ENCODE data around the gene NVL.

NVL gene

DNA sequence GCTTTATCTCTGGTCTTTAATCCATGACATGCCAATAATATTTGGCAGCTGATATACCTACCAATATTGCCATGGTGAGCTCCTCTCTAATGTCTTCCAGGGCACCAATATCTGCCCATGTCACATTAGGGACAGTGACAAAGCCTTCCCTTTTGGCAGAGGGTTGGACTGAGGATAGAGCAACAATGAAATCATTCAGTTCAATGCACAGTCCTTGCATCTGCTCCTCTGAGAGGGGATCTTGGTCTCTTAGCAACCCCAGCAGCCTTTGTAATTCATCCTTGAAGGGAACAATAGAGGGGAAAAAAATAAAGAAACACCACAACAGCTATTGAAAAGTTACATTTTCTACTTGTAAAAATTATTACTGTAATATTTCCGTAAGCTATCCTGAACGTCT, 42.3 kb downstream of the NVL start:
- DNase-seq (ENCODE audit: low read depth), result no peak

- DNase-seq (ENCODE audit: low read depth), result no peak
Observed at GRCh38 chr1:224282140-224282539, 47.8 kb downstream of the NVL start.

DNA sequence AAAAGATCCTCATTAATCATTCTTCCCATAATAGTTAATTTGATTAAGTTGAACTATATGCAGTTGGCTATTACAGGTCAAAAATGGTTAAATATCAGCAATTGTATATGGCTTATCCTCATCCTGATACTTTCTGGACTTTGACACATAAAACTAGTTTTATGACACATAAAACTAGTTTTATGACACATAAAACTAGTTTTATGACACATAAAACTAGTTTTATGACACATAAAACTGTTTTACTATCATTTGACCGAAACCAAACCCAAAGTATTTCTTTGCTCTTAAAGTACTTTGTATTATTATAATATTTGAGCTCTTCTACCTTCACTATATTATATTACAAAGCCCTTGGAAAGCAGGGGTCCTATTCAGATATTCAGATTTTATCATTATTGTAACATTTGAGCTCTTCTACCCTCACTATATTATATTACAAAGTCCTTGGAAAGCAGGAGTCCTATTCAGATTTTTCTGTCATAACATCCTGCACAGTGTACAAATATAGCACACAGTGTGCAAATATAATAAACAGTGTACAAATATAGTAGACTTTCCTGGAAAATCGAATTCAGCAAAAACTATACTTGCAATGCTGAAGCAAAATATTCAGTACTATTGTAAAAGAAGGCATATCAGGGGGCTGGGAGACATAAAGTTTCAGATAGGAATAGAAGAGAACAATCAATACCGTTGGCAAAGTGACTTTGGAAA, 53.0 kb downstream of the NVL start:
- no peak for DNase-seq (ENCODE audit: low read depth)

- no peak for DNase-seq (ENCODE audit: low read depth)
Observed at GRCh38 chr1:224274970-224275626, 54.9 kb downstream of the NVL start.

GRCh38 chr1:224273641-224274040, 56.3 kb downstream of the NVL start:
- DNase-seq (ENCODE audit: low read depth), result no peak

DNA sequence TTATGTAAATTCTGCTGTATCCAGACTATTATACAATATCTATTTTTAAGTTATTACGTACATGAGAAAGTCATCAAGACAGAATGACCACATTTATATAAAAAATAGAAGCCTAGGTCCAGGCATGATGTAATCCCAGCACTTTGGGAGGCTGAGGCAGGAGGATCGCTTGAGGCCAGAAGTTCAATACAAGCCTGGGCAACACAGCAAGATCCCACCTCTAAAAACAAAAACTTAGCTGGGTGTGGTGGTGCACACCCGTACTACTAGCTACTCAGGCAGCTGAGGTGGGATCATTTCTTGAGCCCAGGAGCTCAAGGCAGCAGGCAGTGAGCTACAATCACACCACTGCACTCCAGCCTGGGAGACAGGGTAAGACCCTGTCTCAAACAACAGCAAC, 58.9 kb downstream of the NVL start:
- DNase-seq (ENCODE audit: low read depth), result no peak

GRCh38 chr1:224267925-224268324, 62.0 kb downstream of the NVL start:
- DNase-seq (ENCODE audit: low read depth), result no peak

DNA sequence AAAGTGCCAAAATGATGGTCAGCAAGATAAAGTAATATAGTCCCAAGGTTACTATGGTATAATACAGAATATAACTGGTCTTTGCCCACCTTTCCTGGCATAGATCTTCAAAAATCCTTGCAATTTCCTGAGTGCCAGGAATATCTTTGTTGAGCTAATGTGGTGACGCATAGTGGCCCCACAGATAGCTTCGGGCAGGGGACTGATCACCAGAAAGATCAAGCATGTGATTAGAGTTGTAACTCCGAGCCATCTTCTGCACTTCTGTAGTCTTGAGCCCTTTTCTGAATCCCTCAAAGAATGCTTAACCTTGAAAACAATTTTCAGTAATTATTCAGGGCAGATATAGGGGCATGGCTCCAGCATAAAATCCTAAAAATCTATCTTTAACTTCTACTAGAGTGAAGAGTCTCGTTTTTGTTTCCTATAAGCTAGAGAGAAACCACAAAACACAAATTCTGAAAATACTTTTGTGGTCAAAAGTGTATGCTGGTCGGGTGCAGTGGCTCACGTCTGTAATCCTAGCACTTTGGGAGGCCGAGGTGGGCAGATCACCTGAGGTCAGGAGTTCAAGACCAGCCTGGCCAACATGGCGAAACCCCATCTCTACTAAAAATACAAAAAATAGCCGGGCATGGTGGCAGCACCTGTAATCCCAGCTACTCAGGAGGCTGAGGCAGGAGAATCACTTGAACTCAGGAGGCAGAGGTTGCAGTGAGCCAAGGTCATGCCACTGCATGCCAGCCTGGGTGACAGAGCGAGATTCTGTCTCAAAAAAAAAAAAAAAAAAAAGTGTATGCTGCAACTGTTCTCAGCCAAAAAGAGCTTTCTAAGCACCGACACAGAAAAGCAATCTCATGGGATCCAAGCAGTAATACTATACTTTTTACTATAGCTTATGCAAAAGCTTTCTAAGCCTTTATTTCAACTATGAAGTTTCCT, 62.8 kb downstream of the NVL start:
- DNase-seq (ENCODE audit: low read depth), result no peak

DNA sequence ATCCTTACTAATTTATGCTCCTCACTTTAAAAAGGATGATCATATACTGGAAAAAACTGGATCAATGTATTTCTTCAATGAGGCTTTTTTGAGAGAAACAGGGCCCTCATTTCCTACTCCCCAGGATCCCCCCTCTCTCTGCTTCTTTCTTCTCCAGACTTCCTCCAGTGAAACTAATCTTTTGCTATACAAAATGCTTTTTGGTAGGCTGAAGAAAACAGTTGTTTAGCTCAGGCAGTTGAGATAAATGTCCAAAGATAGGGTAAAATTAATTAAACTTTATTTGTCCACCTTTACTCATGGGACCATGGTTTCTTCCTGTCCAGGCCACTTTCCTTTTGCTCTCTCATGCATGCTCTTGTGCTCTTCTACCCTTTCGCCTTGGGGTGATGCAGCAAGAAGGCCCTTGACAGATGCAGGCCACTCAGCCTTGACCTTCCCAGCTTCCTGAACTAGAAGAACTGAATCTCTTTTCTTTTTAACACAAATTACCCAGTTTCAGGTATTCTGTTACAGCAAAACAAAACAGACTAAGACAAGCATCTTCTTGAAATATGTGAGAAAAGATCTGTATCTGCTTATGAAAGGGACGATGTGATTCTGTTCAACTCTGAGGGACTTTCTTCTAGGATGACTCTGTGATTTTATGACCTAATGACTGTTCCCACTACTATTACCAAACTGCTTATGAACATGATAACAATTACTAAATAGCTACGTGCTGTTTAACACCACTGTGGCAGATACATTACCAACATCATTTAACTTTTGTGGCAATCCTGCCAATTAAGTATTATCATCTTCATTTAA, 63.7 kb downstream of the NVL start:
- no peak for DNase-seq (ENCODE audit: low read depth)

GRCh38 chr1:224264321-224264720, 65.7 kb downstream of the NVL start:
- no peak for DNase-seq (ENCODE audit: low read depth)

DNA sequence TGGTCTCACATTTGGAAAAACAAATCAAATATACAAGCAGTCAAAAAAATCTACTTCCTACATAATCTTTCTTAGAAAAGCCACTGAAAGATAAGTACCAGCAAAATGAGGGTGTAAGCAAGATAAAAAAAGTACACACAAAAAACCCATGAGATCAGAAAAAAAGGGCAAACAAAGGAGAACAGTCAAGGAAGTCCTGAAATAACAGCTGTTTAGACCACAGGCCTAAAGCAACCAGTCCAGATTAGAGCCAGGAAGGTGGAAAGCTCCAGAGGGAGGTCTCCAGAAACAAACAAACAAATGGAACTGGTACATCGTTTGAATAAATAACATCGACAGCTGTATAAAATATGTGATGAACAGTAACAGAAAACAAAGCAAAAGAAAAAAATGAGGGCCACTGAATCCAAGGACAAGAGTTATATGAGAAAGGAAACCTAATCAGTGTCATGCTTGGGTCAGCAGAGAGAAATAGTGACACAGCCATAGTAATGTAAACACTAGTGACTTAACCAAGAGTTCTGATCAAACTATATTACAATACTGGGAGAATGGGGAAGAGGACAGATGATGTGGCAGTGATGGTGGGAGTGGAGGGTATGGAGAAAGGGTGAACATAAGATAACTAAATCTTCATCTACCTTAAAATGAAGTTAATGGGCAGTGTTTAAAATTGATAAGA, 67.5 kb downstream of the NVL start:
- no peak for DNase-seq (ENCODE audit: low read depth)

GRCh38 chr1:224259986-224260385, 70.0 kb downstream of the NVL start:
- DNase-seq (ENCODE audit: low read depth), result no peak

- DNase-seq (ENCODE audit: low read depth), result no peak
Observed at GRCh38 chr1:224258351-224258750, 71.6 kb downstream of the NVL start.

DNA sequence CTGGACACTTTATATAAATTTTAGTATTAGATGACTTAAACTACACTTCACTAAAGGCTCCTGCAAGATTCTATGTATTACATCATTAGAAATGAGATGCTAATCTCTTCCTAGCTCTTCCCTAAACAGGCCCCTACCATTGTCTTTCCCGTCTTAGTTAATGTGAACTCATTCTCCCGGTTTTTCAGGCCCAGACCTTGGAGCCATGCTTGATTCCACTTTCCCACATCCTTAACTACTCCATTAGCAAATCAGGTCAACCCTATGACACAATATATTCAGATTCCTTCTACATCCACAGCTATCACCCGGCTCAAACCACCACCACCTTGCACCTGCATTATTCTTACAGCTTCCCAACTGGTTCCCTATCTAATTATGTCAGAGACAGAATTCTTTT, 73.3 kb downstream of the NVL start:
- no peak for DNase-seq (ENCODE audit: low read depth)

- no peak for DNase-seq (ENCODE audit: low read depth)
Observed at GRCh38 chr1:224253721-224254120, 76.3 kb downstream of the NVL start.

- DNase-seq (ENCODE audit: low read depth), result no peak
Observed at GRCh38 chr1:224252479-224252878, 77.5 kb downstream of the NVL start.

GRCh38 chr1:224251741-224252146, 78.2 kb downstream of the NVL start:
- no peak for DNase-seq (ENCODE audit: low read depth)

- DNase-seq (ENCODE audit: low read depth), result no peak
Observed at GRCh38 chr1:224245188-224245587, 84.8 kb downstream of the NVL start.

DNA sequence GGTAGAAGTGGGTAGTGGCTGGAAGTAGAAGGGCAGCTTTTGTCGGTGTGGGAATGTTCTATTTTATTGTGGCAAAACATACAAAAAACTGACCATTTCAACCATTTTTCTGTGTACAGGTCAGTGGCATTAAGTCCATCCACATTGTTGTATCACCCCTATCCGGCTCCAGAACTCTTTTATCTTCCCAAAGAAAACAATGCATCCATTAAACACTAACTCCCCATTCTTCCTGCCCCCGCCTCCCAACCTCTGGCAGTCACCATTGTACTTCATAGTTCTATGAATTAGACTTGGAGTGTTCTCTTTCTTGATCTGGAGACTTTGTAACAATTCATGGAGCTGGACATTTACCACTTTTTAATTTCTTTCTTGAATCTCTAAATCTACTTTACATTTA, 91.2 kb downstream of the NVL start:
- no peak for DNase-seq (ENCODE audit: low read depth)

DNA sequence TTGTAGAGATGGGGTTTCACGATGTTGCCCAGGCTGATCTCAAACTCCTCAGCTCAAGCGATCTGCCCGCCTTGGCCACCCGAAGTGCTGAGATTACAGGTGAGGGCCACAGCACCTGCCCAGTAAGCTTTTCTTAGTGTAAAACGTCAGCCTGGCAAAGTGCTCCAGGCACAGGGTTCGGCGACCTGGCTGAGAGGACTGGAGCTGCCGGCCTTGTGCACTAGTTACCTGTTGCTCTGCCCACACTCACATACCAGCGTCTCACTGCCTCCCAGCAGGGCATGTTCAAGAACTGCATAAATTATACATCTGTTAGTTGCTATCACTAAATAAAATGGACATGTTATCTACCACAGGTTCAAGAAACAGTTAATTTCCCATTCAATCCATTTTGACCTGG, 91.8 kb downstream of the NVL start:
- DNase-seq (ENCODE audit: low read depth), result no peak
